ENCODE data around the gene MFSD1.
"Not testable (repeated sequence)": the region's sequence is repeated elsewhere in the genome, so short reads cannot be mapped to it uniquely, and the experiment has no call there.

The MFSD1 gene

GRCh38 chr3:158775426-158776410 lies 26.1 kb upstream of the MFSD1 start:
- no peak for DNase-seq (ENCODE audit: low read depth)

- no peak for DNase-seq (ENCODE audit: low read depth)
These were observed 25.3 kb upstream of the MFSD1 start for GRCh38 chr3:158776531-158776930.

- no peak for DNase-seq (ENCODE audit: low read depth)
These were observed 24.5 kb upstream of the MFSD1 start for GRCh38 chr3:158777161-158777873.

- no peak for DNase-seq (ENCODE audit: low read depth)
These were observed 21.1 kb upstream of the MFSD1 start for GRCh38 chr3:158780766-158781165.

DNA sequence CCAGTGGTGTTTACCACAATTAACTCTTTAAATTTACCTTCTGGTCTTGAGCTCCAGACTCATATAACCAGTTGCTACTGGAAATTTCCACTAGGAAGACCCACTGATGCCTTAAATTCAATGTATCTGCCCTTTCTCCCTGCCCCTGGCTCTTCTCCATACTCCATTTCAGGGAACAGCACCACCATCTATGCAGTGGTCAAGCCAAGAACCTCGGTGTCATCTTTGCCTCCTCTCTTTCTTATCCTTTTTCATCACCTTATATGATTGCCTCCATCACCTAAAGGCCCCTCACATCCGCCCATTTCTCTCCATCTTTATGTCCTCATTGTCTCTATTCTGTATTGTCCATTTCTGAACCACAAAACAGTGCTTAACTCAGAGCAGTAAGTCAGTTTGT lies 20.7 kb upstream of the MFSD1 start:
- DNase-seq (ENCODE audit: low read depth), result no peak

DNA sequence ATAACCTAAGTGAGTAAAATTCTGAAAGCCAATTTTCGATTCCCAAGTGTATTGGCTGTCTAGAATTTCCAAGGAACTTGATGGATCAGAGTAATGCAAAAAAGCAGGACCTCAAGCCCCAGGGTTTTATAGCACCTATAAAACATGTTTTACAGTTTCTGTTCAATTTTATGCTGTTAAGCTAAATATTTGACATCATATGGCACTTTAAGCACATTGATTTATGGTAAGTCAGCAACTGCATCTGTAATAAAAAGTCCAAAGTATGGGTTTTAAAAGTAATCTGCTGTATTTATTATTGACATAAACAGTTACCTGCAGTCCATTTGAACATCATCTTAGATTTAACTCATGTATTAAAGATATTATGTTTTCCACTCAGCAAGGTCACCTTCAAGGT lies 20.0 kb upstream of the MFSD1 start:
- no peak for DNase-seq (ENCODE audit: low read depth)

- DNase-seq (ENCODE audit: low read depth), result no peak
These were observed 19.4 kb upstream of the MFSD1 start for GRCh38 chr3:158782283-158782989.

- DNase-seq (ENCODE audit: low read depth), result no peak
These were observed 18.8 kb upstream of the MFSD1 start for GRCh38 chr3:158783051-158783450.

- no peak for DNase-seq (ENCODE audit: low read depth)
These were observed 15.9 kb upstream of the MFSD1 start for GRCh38 chr3:158785972-158786371.

- DNase-seq (ENCODE audit: low read depth), result no peak
These were observed 13.4 kb upstream of the MFSD1 start for GRCh38 chr3:158788446-158788845.

DNA sequence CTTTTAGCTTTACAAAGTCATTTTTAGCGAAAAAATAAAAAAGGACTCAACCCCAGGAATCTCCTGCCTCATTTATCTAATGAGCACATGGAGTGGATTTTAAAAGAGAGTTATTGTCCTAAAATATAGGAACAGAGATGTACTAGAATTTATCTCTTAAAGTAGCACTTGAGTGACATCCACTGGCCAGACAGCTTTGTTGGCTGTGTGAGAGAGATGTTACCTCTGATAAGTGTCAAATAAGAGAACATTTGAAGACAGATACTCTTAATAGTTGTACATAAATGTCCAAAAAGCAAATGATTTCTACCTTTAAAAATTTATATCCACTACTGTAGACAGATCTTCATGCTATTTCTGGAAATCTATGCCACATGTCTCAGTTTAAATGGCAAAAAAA lies 12.3 kb upstream of the MFSD1 start:
- no peak for DNase-seq (ENCODE audit: low read depth)

DNA sequence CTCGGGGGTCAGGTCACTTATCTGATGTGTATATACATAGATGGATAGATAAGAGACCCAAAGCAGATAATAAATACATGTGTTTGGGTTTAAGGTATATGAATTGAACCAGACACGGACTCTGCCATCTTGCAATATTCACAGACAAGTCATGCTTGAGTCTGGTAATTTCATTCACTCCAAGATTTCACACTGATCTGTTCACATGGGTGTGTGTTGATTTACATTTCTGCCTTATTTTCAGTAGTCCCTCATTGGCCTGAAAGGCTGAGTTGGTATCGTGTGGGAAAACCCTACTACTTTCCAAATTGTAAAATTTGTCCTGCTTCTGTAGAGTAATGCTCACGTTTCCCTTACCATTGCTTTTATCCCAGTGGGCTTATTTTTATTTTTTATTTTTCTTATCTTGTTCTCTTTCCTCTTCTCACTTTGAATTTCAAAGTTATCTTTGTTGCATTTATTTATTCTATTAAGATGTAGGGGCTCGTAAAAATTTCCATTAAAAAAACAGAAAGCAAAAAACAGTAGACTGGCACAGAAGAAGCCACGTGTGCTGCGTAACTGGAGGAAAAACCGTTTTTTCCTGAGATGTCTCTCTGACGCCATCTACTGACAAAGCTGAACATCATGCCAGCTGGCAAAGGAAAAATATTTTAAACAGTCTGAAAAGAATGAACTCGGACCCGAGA lies 10.8 kb upstream of the MFSD1 start:
- no peak for DNase-seq (ENCODE audit: low read depth)

- not testable (repeated sequence) for DNase-seq (ENCODE audit: low read depth)
These were observed 10.3 kb upstream of the MFSD1 start for GRCh38 chr3:158791590-158791920.

DNA sequence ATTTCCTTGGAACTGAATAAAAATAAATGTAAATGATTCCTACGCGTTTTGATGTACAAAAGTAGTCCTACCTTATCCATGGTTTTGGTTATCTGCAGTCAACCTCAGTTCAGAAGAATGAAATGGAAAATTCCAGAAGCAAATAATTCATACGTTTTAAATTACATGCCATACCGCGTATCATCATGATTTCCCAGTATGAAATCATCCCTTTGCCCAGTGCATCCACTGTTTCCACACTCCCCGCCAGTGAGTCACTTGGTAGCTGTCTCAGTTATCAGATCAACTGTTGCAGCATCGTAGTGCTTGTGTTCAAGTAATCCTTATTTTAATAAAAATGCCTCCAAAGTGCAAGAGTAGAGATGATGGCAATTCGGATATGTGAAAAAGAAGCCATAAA lies 9.1 kb upstream of the MFSD1 start:
- peak; percentile 82 for DNase-seq (ENCODE audit: low read depth)

- no peak for DNase-seq (ENCODE audit: low read depth)
These were observed 7.6 kb upstream of the MFSD1 start for GRCh38 chr3:158794206-158794605.

GRCh38 chr3:158794936-158795518 lies 6.8 kb upstream of the MFSD1 start:
- DNase-seq (ENCODE audit: low read depth), result no peak

DNA sequence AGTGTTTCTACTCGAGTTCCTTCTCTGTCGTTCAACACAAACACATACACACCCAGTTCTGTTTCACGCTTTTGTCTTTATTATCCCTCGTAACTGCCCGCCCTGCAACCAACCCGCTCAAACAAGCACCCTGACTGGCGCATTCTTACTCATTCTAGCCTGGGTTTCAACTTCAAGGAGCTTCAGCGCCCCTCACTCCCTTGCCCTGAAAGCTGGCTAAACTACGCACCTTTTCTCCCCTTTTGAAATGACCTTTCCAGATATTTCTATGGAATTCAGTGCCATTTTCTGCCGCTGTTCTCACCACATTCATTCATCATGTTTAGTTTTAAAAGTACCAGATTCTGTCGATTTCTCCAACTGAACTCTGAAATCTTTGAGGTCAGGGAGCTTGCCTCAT lies 653 bp upstream of the MFSD1 start:
- no peak for DNase-seq (ENCODE audit: low read depth)

DNA sequence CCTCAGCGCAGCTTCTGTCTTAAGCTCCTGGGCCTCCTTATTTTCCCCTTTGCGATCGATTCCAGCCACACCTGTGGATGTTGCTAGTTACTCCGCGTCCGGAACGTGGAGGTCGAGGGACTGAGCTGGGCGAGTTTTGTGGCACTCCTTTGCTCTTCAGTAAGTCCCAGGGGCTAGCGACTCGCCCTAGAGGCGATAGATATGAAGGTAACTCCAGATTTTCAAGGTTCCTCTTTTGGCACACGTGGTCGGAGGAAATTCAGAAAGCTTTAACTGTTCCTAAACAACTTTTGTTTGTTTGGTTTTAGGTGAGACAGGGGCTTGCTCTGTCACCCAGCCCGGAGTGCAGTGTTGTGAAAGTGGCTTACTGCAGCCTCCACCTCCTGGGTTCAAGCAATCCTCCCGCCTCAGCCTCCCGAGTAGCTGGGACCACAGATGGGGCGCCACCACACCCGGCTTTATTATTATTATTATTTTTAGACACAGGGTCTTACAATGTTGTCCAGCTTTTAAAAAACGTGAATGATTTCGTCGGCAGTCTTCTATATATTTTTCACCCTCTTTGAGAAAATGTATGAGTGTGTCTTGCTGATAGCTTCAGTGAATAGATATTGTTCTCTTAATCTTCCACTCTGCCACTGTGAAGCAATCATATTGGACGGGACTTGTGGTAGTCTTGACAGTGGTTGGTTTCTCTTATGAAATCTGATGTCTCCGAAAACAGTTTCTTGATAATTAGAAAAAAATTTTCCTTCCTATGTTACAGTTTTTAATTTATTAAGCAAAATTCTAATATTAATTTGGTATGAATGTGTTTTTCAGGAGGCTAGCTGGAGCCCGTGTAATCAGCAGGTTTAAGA lies 785 bp downstream of the MFSD1 start:
- no peak for DNase-seq (ENCODE audit: low read depth)

DNA sequence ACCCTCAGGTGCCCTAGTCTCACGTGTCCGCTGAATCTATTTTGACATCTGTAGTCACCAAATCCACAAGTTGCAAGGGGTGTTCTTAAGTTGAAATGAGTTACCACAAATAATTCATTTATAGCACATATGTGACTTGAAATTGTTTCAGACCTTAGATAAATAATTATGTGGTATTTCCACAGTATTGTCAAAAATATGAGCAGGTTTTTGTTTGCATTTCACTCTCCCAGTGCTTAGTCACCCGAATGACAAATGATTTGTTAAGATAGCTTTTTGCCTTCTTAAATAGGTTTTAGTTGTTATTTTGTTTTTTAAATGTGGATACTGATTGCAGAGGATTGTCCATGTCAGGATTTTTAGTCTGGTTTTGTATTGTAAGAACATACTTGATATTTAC lies 2.6 kb downstream of the MFSD1 start:
- no peak for DNase-seq (ENCODE audit: low read depth)

- DNase-seq (ENCODE audit: low read depth), result no peak
These were observed 6.8 kb downstream of the MFSD1 start for GRCh38 chr3:158808697-158809096.

GRCh38 chr3:158809642-158810041 lies 7.8 kb downstream of the MFSD1 start:
- DNase-seq (ENCODE audit: low read depth), result no peak

Data from stromal cell of bone marrow (primary cell).